ENCODE results near the gene CDKN3. TPM values are rescaled to one million over a fixed set of nuclear protein-coding genes. Genes with fewer than 3 reads are reported as not detected.
"Not testable (repeated sequence)": the region's sequence is repeated elsewhere in the genome, so short reads cannot be mapped to it uniquely, and the experiment has no call there.

The CDKN3 gene
- total RNA-seq, 4 donors from 2014 or later = 3.0 to 4.0 TPM; not detected in 2

DNA sequence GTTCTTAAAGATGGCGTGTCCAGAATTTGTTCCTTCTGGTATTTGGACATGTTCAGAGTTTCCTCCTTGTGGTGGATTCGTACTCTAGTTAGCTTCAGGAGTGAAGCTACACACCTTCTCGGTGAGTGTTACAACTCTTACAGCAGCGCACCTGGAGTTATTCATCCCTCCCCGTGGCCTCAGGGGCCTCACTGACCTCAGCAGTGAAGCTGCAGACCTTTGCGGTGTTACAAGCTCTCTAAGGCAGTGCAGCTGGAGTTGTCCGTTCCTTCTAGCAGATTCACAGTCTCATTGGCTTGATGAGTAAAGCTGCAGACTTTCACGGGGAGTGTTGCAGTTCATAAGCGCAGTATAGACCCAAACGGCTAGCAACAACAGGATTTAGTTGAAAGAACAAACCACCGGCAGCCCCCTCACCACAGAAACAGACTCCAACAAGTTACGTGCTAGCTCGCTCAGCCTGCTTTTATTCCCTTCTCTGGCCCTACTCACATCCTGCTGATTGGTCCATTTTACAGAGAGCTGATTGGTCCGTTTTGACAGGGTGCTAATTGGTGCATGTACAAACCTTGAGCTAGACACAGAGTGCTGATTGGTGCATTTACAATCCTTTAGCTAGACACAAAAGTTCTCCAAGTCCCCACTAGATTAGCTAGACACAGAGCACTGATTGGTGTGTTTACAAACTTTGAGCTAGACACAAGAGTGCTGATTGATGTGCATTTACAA is 4.5 kb upstream of the CDKN3 start:
- no peak for DNase-seq
- Histone ChIP-seq H3K4me1 (peaks cover 0 to 6% (median 1%) of the 10 kb centered on the region in 4 donors), H3K4me3 (no peak overlapping the region), H3K27me3 (no peaks in the 10 kb centered on the region), H3K36me3 (no peaks in the 10 kb centered on the region), H3K9me3 (no peaks in the 10 kb centered on the region), H3K27ac (no peak overlapping the region)
- intact Hi-C loops (cut with DNase I; ENCODE audit: low total_unique reads) = no loop called here
- in situ Hi-C loops (cut with MboI; ENCODE audit: low pct_ligation_motif_present in 1 of 4, low pct_unique_long_range_greater_than_20kb in 1 of 4, low sequenced_read_pairs in 3 of 4) = no loop called here
- WGBS, 2 donors (ENCODE audit: low coverage in 1 of 2) = 60 to 86% methylated on average over 1 to 14 of the region's 14 CpGs
- TF ChIP-seq EP300 (IDR thresholded peaks at IDR 0.05; ENCODE audit: low read depth) = no peak
- TF ChIP-seq POLR2A (IDR thresholded peaks at IDR 0.05) = no peak
- TF ChIP-seq POLR2AphosphoS5 (IDR thresholded peaks at IDR 0.05) = no peak
- no peak for TF ChIP-seq CTCF (IDR thresholded peaks at IDR 0.05)

DNA sequence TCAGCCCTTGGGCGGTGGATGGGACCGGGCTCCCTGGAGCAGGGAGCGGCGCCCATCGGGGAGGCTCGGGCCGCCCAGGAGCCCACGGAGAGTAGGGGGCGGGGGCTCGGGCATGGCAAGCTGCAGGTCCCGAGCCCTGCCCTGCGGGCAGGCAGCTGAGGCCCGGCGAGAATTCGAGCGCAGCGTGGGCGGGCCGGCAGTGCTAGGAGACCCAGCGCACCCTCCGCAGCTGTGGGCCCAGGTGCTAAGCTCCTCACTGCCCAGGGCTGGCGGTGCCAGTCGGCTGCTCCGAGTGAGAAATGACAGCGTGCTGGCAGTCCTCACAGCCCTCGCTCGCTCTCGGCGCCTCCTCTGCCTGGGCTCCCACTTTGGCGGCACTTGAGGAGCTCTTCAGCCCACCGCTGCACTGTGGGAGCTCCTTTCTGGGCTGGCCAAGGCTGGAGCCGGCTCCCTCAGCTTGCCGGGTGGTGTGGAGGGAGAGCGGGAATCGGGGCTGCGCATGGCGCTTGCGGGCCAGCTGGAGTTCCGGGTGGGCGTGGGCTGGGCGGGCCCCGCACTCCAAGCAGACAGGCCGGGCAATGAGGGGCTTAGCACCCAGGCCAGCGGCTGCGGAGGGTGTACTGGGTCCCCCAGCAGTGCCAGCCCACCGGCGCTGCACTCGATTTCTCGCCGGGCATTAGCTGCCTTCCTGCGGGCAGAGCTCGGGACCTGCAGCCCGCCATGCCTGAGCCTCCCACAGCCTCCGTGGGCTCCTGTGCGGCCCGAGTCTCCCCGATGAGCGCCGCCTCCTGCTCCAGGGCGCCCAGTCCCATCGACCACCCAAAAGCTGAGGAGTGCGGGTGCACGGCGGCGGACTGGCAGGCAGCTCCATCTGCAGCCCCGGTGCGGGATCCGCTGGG is 3.6 kb upstream of the CDKN3 start:
- intact Hi-C loops (cut with DNase I; ENCODE audit: low total_unique reads); H3K27me3 ChIP-seq; H3K4me3 ChIP-seq; DNase-seq; in situ Hi-C loops (cut with MboI; ENCODE audit: low pct_ligation_motif_present in 1 of 4, low pct_unique_long_range_greater_than_20kb in 1 of 4, low sequenced_read_pairs in 3 of 4); H3K36me3 ChIP-seq; H3K9me3 ChIP-seq; H3K27ac ChIP-seq: not testable (repeated sequence)
- peaks cover 0 to 15% (median 5%) of the 10 kb centered on the region in 4 donors for H3K4me1 ChIP-seq
- WGBS, 2 donors (ENCODE audit: low coverage in 1 of 2) = 99% methylated on average over 27 of the region's 68 CpGs; no CpG with 5 or more reads in 1 of the 2 donors

GRCh38 chr14:54394596-54394995 is 2.2 kb upstream of the CDKN3 start:
- in situ Hi-C loops (cut with MboI; ENCODE audit: low pct_ligation_motif_present in 1 of 4, low pct_unique_long_range_greater_than_20kb in 1 of 4, low sequenced_read_pairs in 3 of 4) (no loop called here), intact Hi-C loops (cut with DNase I; ENCODE audit: low total_unique reads) (no loop called here)
- H3K27ac ChIP-seq = no peak overlapping the region
- no peaks in the 10 kb centered on the region for H3K9me3 ChIP-seq
- TF ChIP-seq EP300 (IDR thresholded peaks at IDR 0.05; ENCODE audit: low read depth) (no peak), CTCF (IDR thresholded peaks at IDR 0.05) (no peak), POLR2A (IDR thresholded peaks at IDR 0.05) (no peak), POLR2AphosphoS5 (IDR thresholded peaks at IDR 0.05) (no peak)
- WGBS, 2 donors (ENCODE audit: low coverage in 1 of 2) = 94% methylated on average over 27 of the region's 27 CpGs; no CpG with 5 or more reads in 1 of the 2 donors
- no peaks in the 10 kb centered on the region for H3K36me3 ChIP-seq
- H3K4me3 ChIP-seq = no peak overlapping the region
- H3K27me3 ChIP-seq = no peaks in the 10 kb centered on the region
- no peak for DNase-seq
- H3K4me1 ChIP-seq = peaks cover 0 to 20% (median 5%) of the 10 kb centered on the region in 4 donors

DNA sequence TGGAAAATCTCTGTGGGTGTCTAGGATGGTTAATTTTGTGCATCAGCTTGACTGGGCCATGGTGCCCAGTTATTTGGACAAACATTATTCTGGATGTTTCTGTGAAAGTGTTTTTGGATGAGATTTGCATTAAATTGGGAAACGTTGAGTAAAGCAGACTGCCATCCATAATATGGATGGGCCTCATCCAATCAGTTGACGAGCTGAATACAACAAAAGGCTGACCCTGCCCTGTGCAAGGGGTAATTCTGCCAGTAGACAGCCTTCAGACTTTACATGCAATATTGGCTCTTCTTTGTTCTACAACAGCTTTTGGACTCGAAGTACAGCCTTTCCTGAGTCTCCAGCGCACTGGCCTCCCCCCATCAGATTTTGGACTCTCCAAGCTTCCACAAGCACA is 1.5 kb upstream of the CDKN3 start:
- H3K36me3 ChIP-seq = no peaks in the 10 kb centered on the region
- H3K4me1 ChIP-seq = peaks cover 0 to 20% (median 5%) of the 10 kb centered on the region in 4 donors
- H3K27me3 ChIP-seq = no peaks in the 10 kb centered on the region
- H3K4me3 ChIP-seq = no peak overlapping the region
- intact Hi-C loops (cut with DNase I; ENCODE audit: low total_unique reads) = no loop called here
- TF ChIP-seq CTCF (IDR thresholded peaks at IDR 0.05) (no peak), POLR2A (IDR thresholded peaks at IDR 0.05) (no peak), EP300 (IDR thresholded peaks at IDR 0.05; ENCODE audit: low read depth) (no peak), POLR2AphosphoS5 (IDR thresholded peaks at IDR 0.05) (no peak)
- in situ Hi-C loops (cut with MboI; ENCODE audit: low pct_ligation_motif_present in 1 of 4, low pct_unique_long_range_greater_than_20kb in 1 of 4, low sequenced_read_pairs in 3 of 4) = no loop called here
- no peaks in the 10 kb centered on the region for H3K9me3 ChIP-seq
- no peak overlapping the region for H3K27ac ChIP-seq
- 58 to 87% methylated on average over 3 to 4 of the region's 4 CpGs for WGBS, 2 donors (ENCODE audit: low coverage in 1 of 2)
- DNase-seq = no peak

All from transverse colon (tissue), 4 donors.